A549 treated with AZD9567 at 1 μM for 4 hours (cell line): Measurements from ENCODE around the gene FAM200C. TPM values are rescaled to one million over a fixed set of nuclear protein-coding genes. Genes with fewer than 3 reads are reported as not detected.

Source experiments
- total RNA-seq: library from RNA; stranded (reverse); fragments of 200-300 nt; extraction: Qiagen RNA extraction; gene quantifications from 5 replicates; pipeline ENCODE4 v1.2.3, GENCODE V29; 2022; ENCODE audit not compliant: insufficient read depth

Gene FAM200C
- 1.8 to 2.3 TPM (median 1.8 TPM) in 5 replicates for total RNA-seq

GRCh38 chr5:160399402-160400353, at the start of gene FAM200C:
TSS of gene FAM200C (minus strand) at chr5:160400054. CDS start at chr5:160395490, 4,564 bp downstream.

GRCh38 chr5:160421625-160422258, 21.9 kb upstream of the FAM200C start, which contains the start of gene PTTG1:
TSS of gene PTTG1 (plus strand) at chr5:160421855. CDS start at chr5:160422313, 458 bp downstream.

GRCh38 chr5:160418561-160419457, 19.0 kb upstream of the FAM200C start, which contains the start of gene SLU7:
TSS of gene SLU7 (minus strand) at chr5:160419081. CDS start at chr5:160415294, 3,787 bp downstream.

GRCh38 chr5:160369990-160370712, 29.7 kb downstream of the FAM200C start, which contains the start of gene C1QTNF2:
TSS of gene C1QTNF2 (minus strand) at chr5:160370626. CDS start at chr5:160355011, 15,615 bp downstream.

Other genes starting within 250 kb of the FAM200C start
- gene FABP6, start 170.5 kb downstream of the FAM200C start, total RNA-seq: 0.76 to 1.4 TPM (median 1.1 TPM) in 4 of 5 replicates, not detected in the other
- gene CCNJL, start 87.5 kb downstream of the FAM200C start, total RNA-seq: 8.8 to 12.8 TPM (median 10.1 TPM) in 5 replicates
- gene C1QTNF2, start 29.4 kb downstream of the FAM200C start, total RNA-seq: 0.07 to 0.13 TPM (median 0.09 TPM) in 4 of 5 replicates, not detected in the other
- gene SLU7, start 19.0 kb upstream of the FAM200C start, total RNA-seq: 37.3 to 62.6 TPM (median 43.4 TPM) in 5 replicates
- 197 to 341 TPM (median 210 TPM) in 5 replicates for gene PTTG1, start 21.8 kb upstream of the FAM200C start, total RNA-seq